Astrocyte of the spinal cord (primary cell): ENCODE data around the gene PSG2.
A peak's percentile ranks its signal among the peaks of the same experiment; 100 is the strongest.
"Not testable (repeated sequence)": the region's sequence is repeated elsewhere in the genome, so short reads cannot be mapped to it uniquely, and the experiment has no call there.

ENCODE experiments used
- DNase-seq: peaks from one replicate; pipeline ENCODE4 v3.0.0; 2011; ENCODE audit warnings: low read depth, low spot score
- H3K4me3 ChIP-seq: 2 replicates; pipeline ENCODE4 v1.5.1; 2011; ENCODE audit warnings: low read depth, mild to moderate bottlenecking, low read length, moderate library complexity
- CTCF ChIP-seq: IDR thresholded peaks from 2 replicates; pipeline ENCODE4 v1.5.1; 2012; ENCODE audit warnings: low read depth, mild to moderate bottlenecking, low read length, inconsistent platforms
- in situ Hi-C: cut with HindIII; loops from 2 replicates; pipeline ENCODE4 v1.10.0; 2017; ENCODE audit warnings: low sequenced_read_pairs

The PSG2 gene

GRCh38 chr19:43027985-43028384 lies 54.5 kb downstream of the PSG2 start:
- H3K4me3 ChIP-seq, in situ Hi-C loops, DNase-seq: not testable (repeated sequence)
- peak; percentile 31 for TF ChIP-seq CTCF

GRCh38 chr19:43027061-43027460 lies 55.4 kb downstream of the PSG2 start:
- H3K4me3 ChIP-seq, in situ Hi-C loops, DNase-seq: not testable (repeated sequence)

- in situ Hi-C loops, DNase-seq, H3K4me3 ChIP-seq: not testable (repeated sequence)
These were observed 56.1 kb downstream of the PSG2 start, which contains the start of gene PSG11 for GRCh38 chr19:43026369-43026768. Gene PSG11, minus strand, starts transcription at chr19:43026469. Its CDS starts 97 bp downstream, at chr19:43026372.

GRCh38 chr19:43022098-43022497 lies 60.4 kb downstream of the PSG2 start:
- peak; percentile 62 for DNase-seq
- H3K4me3 ChIP-seq, in situ Hi-C loops: not testable (repeated sequence)

GRCh38 chr19:43021629-43022028 lies 60.9 kb downstream of the PSG2 start:
- peak; percentile 69 for DNase-seq
- in situ Hi-C loops, H3K4me3 ChIP-seq: not testable (repeated sequence)

- H3K4me3 ChIP-seq, in situ Hi-C loops, DNase-seq: not testable (repeated sequence)
- peak; percentile 13 for TF ChIP-seq CTCF
These were observed 62.9 kb downstream of the PSG2 start for GRCh38 chr19:43019588-43019987.
